HepG2 (cell line): Measurements from ENCODE around the gene GBE1. TPM values are rescaled to one million over a fixed set of nuclear protein-coding genes. Genes with fewer than 3 reads are reported as not detected.

ENCODE experiments used
- ATAC-seq: fragments of 200-7000 bp; cut with Tn5 transposase; 3 replicates; pipeline ENCODE4 v1.9.1; 2020; ENCODE audit warnings: mild to moderate bottlenecking, moderate library complexity
- BruUV-seq: library from RNA; stranded (reverse); fragments of 400-500 nt; replicated peaks from 2 replicates; lab custom pipeline; 2021; lab: Mats Ljungman, UMichigan
- CTCF ChIA-PET: fragments of 300-600 bp; formaldehyde crosslinking; extraction: SDS; loops from one replicate; lab custom pipeline; 2021; ENCODE audit warnings: low total read pairs, inconsistent platforms, low intra/inter-chr PET ratio; lab: Yijun Ruan, JAX
- POLR2A ChIA-PET: fragments of 350-600 bp; sonication (Branson Sonifier 250); formaldehyde crosslinking; loops from one replicate; lab custom pipeline; 2020; ENCODE audit warnings: antibody characterized with exemption, inconsistent platforms; lab: Yijun Ruan, JAX
- DNase-seq: peaks from one replicate; pipeline ENCODE4 v3.0.0-alpha.2; 2015; ENCODE audit warnings: low spot score
- FAIRE-seq: peaks from 3 replicates; lab custom pipeline; 2011; peaks lifted over from hg19 to GRCh38; lab: Jason Lieb, UNC
- H2AFZ ChIP-seq: one replicate; pipeline ENCODE4 v1.6.1; 2011; ENCODE audit warnings: low read length, inconsistent platforms
- H3K27ac ChIP-seq: fragments of 300-600 bp; 3 replicates; pipeline ENCODE4 v1.8.0; 2011; ENCODE audit warnings: mixed run types, mild to moderate bottlenecking, mixed read lengths, low read length, inconsistent platforms; ENCODE audit not compliant: insufficient read depth; ENCODE audit errors: extremely low read length
- H3K27me3 ChIP-seq, 2 experiments: fragments of 200-600 bp in 1 of 2; 2 replicates in 1 of 2; 3 replicates in 1 of 2; pipeline versions ENCODE4 v1.6.0 to v1.8.0; 2011; ENCODE audit warnings: low read length in 2 of 2, mild to moderate bottlenecking in 2 of 2, moderate library complexity in 2 of 2, inconsistent platforms in 1 of 2; ENCODE audit not compliant: insufficient read depth in 2 of 2, control insufficient read depth in 1 of 2
- H3K36me3 ChIP-seq, 2 experiments: fragments of 200-600 bp in 1 of 2; replicated peaks in 1 of 2; 2 replicates in 1 of 2; 3 replicates in 1 of 2; pipeline versions ENCODE4 v1.5.1 to v1.8.0; 2011; ENCODE audit warnings: low read length in 2 of 2, inconsistent platforms in 1 of 2; ENCODE audit not compliant: insufficient read depth in 2 of 2, control insufficient read depth in 1 of 2
- H3K4me1 ChIP-seq: 2 replicates; pipeline ENCODE4 v1.5.1; 2012; ENCODE audit warnings: low read length, inconsistent platforms; ENCODE audit not compliant: insufficient read depth
- H3K4me2 ChIP-seq: 2 replicates; pipeline ENCODE4 v1.6.0; 2011; ENCODE audit warnings: low read depth, low read length, inconsistent platforms
- H3K4me3 ChIP-seq, 3 experiments: fragments of 200-600 bp in 1 of 3; sonication (generic), shearing (Covaris generic) in 1 of 3; replicated peaks in 1 of 3; 2 replicates each; pipeline ENCODE4 v1.5.1; 2011 to 2016; ENCODE audit warnings: low read length in 3 of 3, inconsistent platforms in 2 of 3, low read depth in 2 of 3, mild to moderate bottlenecking in 2 of 3, control low read depth in 1 of 3, mixed read lengths in 1 of 3; ENCODE audit not compliant: insufficient read depth in 1 of 3
- H3K79me2 ChIP-seq: one replicate; pipeline ENCODE4 v1.6.1; 2011; ENCODE audit warnings: low read length, inconsistent platforms; ENCODE audit not compliant: insufficient read depth
- H3K9ac ChIP-seq: 2 replicates; pipeline ENCODE4 v1.6.0; 2011; ENCODE audit warnings: mild to moderate bottlenecking, low read depth, low read length, inconsistent platforms; ENCODE audit not compliant: insufficient read depth
- H3K9me3 ChIP-seq: 2 replicates; pipeline ENCODE4 v1.5.1; 2012; ENCODE audit warnings: mild to moderate bottlenecking, low read length
- H4K20me1 ChIP-seq: 2 replicates; pipeline ENCODE4 v1.6.0; 2011; ENCODE audit warnings: inconsistent platforms, mild to moderate bottlenecking, low read length, moderate library complexity; ENCODE audit not compliant: insufficient read depth
- ATF1 ChIP-seq: IDR thresholded peaks from 2 replicates; pipeline ENCODE4 v1.6.1; 2016; ENCODE audit warnings: mild to moderate bottlenecking, control low read depth
- ESRRA ChIP-seq: sonication (generic); formaldehyde crosslinking; IDR thresholded peaks from 2 replicates; pipeline ENCODE4 v1.5.1; 2020; ENCODE audit warnings: mild to moderate bottlenecking, low read depth, missing genetic modification reagents
- HNF1A ChIP-seq, 2 experiments: sonication (generic) in 1 of 2; formaldehyde crosslinking in 1 of 2; IDR thresholded peaks; 2 replicates each; pipeline versions ENCODE4 v1.4.0 to v1.6.1; 2016 to 2020; ENCODE audit warnings: borderline replicate concordance in 1 of 2, low read depth in 1 of 2, mild to moderate bottlenecking in 1 of 2, missing genetic modification reagents in 1 of 2
- NCOA1 ChIP-seq: sonication (generic); formaldehyde crosslinking; IDR thresholded peaks from 2 replicates; pipeline ENCODE4 v1.9.0; 2021; ENCODE audit warnings: missing genetic modification reagents
- THYN1 ChIP-seq: sonication (generic); formaldehyde crosslinking; IDR thresholded peaks from 2 replicates; pipeline ENCODE4 v1.8.1; 2023; ENCODE audit warnings: low read depth, mild to moderate bottlenecking, moderate library complexity, missing genetic modification reagents, borderline replicate concordance
- ZBTB42 ChIP-seq: sonication (generic); formaldehyde crosslinking; IDR thresholded peaks from 2 replicates; pipeline ENCODE4 v1.5.0; 2020; ENCODE audit warnings: mild to moderate bottlenecking, missing genetic modification reagents
- ZNF776 ChIP-seq: sonication (generic); formaldehyde crosslinking; IDR thresholded peaks from 2 replicates; pipeline ENCODE4 v1.4.0; 2020; ENCODE audit warnings: mild to moderate bottlenecking, missing genetic modification reagents
- WGBS: methylation state at CpG from one replicate; pipeline ENCODE4 v1.1.6; 2017; ENCODE audit warnings: low lambda C conversion rate; 5-methylcytosine and 5-hydroxymethylcytosine counted together
- in situ Hi-C: cut with HindIII; loops from 2 replicates; pipeline ENCODE4 v1.10.0; 2017; ENCODE audit warnings: low pct_unique_long_range_greater_than_20kb; ENCODE audit not compliant: extremely low pct_ligation_motif_present
- intact Hi-C: fragments of 100-400 bp; cut with micrococcal nuclease; formaldehyde crosslinking; loops from one replicate; pipeline ENCODE4 v1.10.0; 2022; ENCODE audit not compliant: unreplicated experiment
- polyA plus RNA-seq, 8 experiments: library from polyadenylated mRNA; depleted of rRNA in 3 of 8; stranded (reverse) in 7 of 8; unstranded in 1 of 8; fragments of >200 nt; fragmentation: Illumina TruSeq in 4 of 8; extraction: Trizol in 4 of 8; gene quantifications; 2 replicates each; pipeline versions ENCODE4 v1.2.1 to v1.2.3, GENCODE V29; 2011 to 2016; ENCODE audit warnings: low read depth in 4 of 8, missing spikeins in 1 of 8, mixed read lengths in 1 of 8; ENCODE audit not compliant: insufficient read depth in 1 of 8
- total RNA-seq, 5 experiments: library from RNA; depleted of rRNA; stranded (reverse); fragments of >200 nt; fragmentation: Illumina TruSeq; extraction: Trizol; gene quantifications; 2 replicates each; pipeline ENCODE4 v1.2.3, GENCODE V29; 2016; ENCODE audit warnings: low read depth in 1 of 5

GBE1 gene
- total and polyA plus RNA-seq, 2 of the 13 experiments (the other 11 are each of a cell fraction or from before 2014, with no cell fraction given) = 22.9 to 36.1 TPM

- no peak for FAIRE-seq
- no peak overlapping the region for H3K9ac ChIP-seq
Observed at GRCh38 chr3:81444817-81445460, 316.5 kb downstream of the GBE1 start.

DNA sequence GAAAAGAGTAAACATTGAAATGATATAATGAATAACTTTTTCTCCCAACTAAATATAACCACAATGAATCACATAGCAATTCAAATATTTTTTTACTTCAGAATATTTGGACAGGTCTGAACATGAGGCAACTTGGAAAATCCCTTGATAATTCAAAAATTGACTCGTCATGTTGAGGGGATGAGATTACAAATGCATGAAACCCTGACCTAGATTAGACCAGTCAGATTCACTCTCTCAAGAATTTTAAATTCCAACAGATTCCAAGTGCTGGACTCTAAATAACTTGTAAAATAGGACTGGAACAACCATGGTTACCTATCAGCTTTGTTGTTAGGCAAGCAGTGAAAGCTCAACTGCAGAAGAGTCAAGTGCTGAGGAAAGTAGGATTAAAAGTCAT lies 317.5 kb downstream of the GBE1 start:
- in situ Hi-C loops (no loop called here), intact Hi-C loops (no loop called here)
- ATAC-seq (no peak), DNase-seq (no peak), FAIRE-seq (no peak)
- H3K9me3 ChIP-seq = no peaks in the 10 kb centered on the region
- no peak overlapping the region for H2AFZ ChIP-seq
- H4K20me1 ChIP-seq = no peaks in the 10 kb centered on the region
- CTCF ChIA-PET = no interaction called here
- no peak overlapping the region for H3K4me3 ChIP-seq
- H3K9ac ChIP-seq = no peak overlapping the region
- 5% methylated on average over 1 of the region's 1 CpG for WGBS
- no peaks in the 10 kb centered on the region for H3K36me3 ChIP-seq
- TF ChIP-seq THYN1 (CRISPR knock-in tag) = no peak
- TF ChIP-seq HNF1A (IDR thresholded peaks at IDR 0.05; ENCODE audit: low read depth) = no peak
- no peak for TF ChIP-seq HNF1A (CRISPR knock-in tag; IDR thresholded peaks at IDR 0.05; ENCODE audit: borderline replicate concordance)
- no peak for TF ChIP-seq ZNF776 (CRISPR knock-in tag)
- TF ChIP-seq NCOA1 (CRISPR knock-in tag) = no peak
- TF ChIP-seq ATF1 (CRISPR knock-in tag) = no peak
- H3K27ac ChIP-seq = no peak overlapping the region
- H3K4me2 ChIP-seq = no peak overlapping the region
- no peaks in the 10 kb centered on the region for H3K27me3 ChIP-seq
- no TSS peak for BruUV-seq
- POLR2A ChIA-PET = no interaction called here
- no peaks in the 10 kb centered on the region for H3K79me2 ChIP-seq
- no peaks in the 10 kb centered on the region for H3K4me1 ChIP-seq

More at GRCh38 chr3:81444817-81445460, 316.5 kb downstream of the GBE1 start:
- TF ChIP-seq ESRRA (CRISPR knock-in tag) = no peak
- no peak for TF ChIP-seq ZBTB42 (CRISPR knock-in tag)
- DNase-seq (no peak), ATAC-seq (no peak)
- intact Hi-C loops = no loop called here
- H3K9me3 ChIP-seq = no peaks in the 10 kb centered on the region
- no peak overlapping the region for H3K27ac ChIP-seq
- POLR2A ChIA-PET = no interaction called here
- no peak overlapping the region for H3K4me2 ChIP-seq
- BruUV-seq = no TSS peak
- no peaks in the 10 kb centered on the region for H3K4me1 ChIP-seq
- no peaks in the 10 kb centered on the region for H4K20me1 ChIP-seq
- 13% methylated on average over 4 of the region's 4 CpGs for WGBS
- in situ Hi-C loops = no loop called here
- H2AFZ ChIP-seq = no peak overlapping the region
- H3K36me3 ChIP-seq = no peaks in the 10 kb centered on the region
- no peaks in the 10 kb centered on the region for H3K79me2 ChIP-seq
- H3K4me3 ChIP-seq = no peak overlapping the region
- CTCF ChIA-PET = no interaction called here
- no peaks in the 10 kb centered on the region; a peak in 1 of 5 replicates for H3K27me3 ChIP-seq
